Tibial nerve (tissue), 3 donors: Measurements from ENCODE around the gene PPT1.

ENCODE experiments used
- CTCF ChIP-seq, 5 experiments: fragments of 200-600 bp in 3 of 5; fragments of 450-650 bp in 2 of 5; sonication (generic) in 3 of 5; IDR thresholded peaks; one replicate each; pipeline ENCODE4 v1.5.1; 2016 to 2019; ENCODE audit warnings: antibody characterized with exemption in 5 of 5, mild to moderate bottlenecking in 3 of 5, moderate library complexity in 2 of 5
- POLR2A ChIP-seq, 2 donors: fragments of 450-650 bp; IDR thresholded peaks; one replicate each; pipeline ENCODE4 v1.6.1; 2017; ENCODE audit warnings: antibody characterized with exemption in 2 of 2, mild to moderate bottlenecking in 2 of 2, moderate library complexity in 2 of 2

DNA sequence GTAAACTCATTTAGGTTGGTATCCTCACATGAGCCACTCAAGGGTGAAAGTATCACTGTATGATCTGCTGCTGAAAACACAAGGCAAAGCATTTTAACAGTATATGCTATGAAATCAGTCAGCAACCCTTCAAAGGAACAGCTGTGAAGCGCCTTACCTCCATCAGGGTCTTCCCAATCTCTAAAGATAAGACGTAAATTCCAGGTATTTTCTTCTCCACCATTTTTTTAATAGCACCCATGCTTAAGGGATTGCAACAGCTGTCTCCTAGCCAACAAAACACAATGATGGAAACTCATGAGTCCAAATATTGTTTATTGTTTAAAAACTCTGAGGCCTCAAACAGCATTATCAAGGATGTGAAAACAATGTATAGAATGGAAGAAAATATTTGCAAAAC lies 4.8 kb downstream of the PPT1 start:
- no peak for TF ChIP-seq POLR2A (IDR thresholded peaks at IDR 0.05)
- TF ChIP-seq CTCF (IDR thresholded peaks at IDR 0.05): no peak
